OCI-LY1 (cell line): ENCODE measurements around the gene IPO4.

Experiments
- CTCF ChIP-seq: fragments of 200-600 bp; sonication (generic), shearing (Covaris generic); IDR thresholded peaks from 2 replicates; pipeline ENCODE4 v1.5.1; 2017; ENCODE audit warnings: mild to moderate bottlenecking, antibody characterized with exemption, low read length, moderate library complexity, mixed read lengths
- EZH2 ChIP-seq: fragments of 200-600 bp; sonication (generic), shearing (Covaris generic); IDR thresholded peaks from 2 replicates; pipeline ENCODE4 v1.8.0; 2017; ENCODE audit warnings: borderline replicate concordance, mixed run types, mild to moderate bottlenecking, antibody characterized with exemption, low read length, moderate library complexity, mixed read lengths

DNA sequence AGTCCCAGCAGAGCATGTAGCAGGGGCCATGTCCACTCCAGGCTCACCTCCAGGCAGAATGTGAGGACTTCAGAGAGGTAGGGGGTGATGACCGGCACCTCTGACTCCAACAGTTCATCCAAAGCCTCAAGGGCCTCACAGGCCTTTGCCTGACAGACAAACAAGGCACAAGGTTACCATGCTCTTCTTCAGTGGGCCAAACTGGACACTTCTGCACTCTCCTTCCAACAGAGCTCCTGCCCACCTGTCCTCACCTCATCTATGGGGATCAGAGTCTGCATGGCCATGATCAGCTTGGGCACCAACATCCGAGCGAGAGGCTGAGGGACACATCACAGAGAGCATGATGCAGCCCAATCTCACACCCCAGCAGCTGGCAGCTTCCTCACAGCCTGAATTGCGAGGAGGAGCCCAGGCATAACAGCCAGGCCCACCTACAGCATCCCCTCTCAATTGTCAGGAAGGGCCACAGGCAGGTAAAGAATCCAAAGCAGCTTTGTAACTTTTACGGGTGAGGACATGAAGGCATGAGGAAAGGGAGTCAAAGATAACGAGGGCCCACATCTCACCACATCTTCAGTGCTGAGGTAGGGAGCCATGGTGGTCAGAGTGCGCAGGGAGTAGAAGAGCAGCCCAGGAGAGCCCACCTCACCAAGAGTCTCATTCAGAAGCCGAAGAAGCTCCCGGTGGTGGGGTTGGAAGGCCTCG, 1.6 kb downstream of the IPO4 start:
- TF ChIP-seq EZH2: no peak
- TF ChIP-seq CTCF: no peak
